HEK293 (cell line): Measurements from ENCODE around the gene RANBP3L.

Experiments
- IKZF3 ChIP-seq: fragments of 450-650 bp; IDR thresholded peaks from 2 replicates; pipeline ENCODE4 v1.5.0; 2018; ENCODE audit warnings: missing biosample characterization, mild to moderate bottlenecking, missing genetic modification characterization, moderate library complexity
- KLF1 ChIP-seq: fragments of 450-650 bp; formaldehyde crosslinking; IDR thresholded peaks from 2 replicates; pipeline ENCODE4 v1.5.1; 2016; ENCODE audit warnings: missing biosample characterization, missing genetic modification characterization
- KLF10 ChIP-seq: fragments of 450-650 bp; IDR thresholded peaks from 2 replicates; pipeline ENCODE4 v1.5.1; 2018; ENCODE audit warnings: missing biosample characterization, mild to moderate bottlenecking, missing genetic modification characterization
- KLF8 ChIP-seq: fragments of 450-650 bp; formaldehyde crosslinking; IDR thresholded peaks from 2 replicates; pipeline ENCODE4 v1.5.1; 2016; ENCODE audit warnings: missing biosample characterization, missing genetic modification characterization
- MZF1 ChIP-seq: fragments of 450-650 bp; formaldehyde crosslinking; IDR thresholded peaks from 2 replicates; pipeline ENCODE4 v1.5.1; 2017; ENCODE audit warnings: missing biosample characterization, missing genetic modification characterization, borderline replicate concordance
- OSR2 ChIP-seq: fragments of 450-650 bp; formaldehyde crosslinking; IDR thresholded peaks from 2 replicates; pipeline ENCODE4 v1.5.1; 2016; ENCODE audit warnings: missing biosample characterization, missing genetic modification characterization
- RBAK ChIP-seq: fragments of 450-650 bp; formaldehyde crosslinking; IDR thresholded peaks from 2 replicates; pipeline ENCODE4 v1.5.1; 2016; ENCODE audit warnings: missing biosample characterization, missing genetic modification characterization
- SP3 ChIP-seq: fragments of 450-650 bp; formaldehyde crosslinking; IDR thresholded peaks from 2 replicates; pipeline ENCODE4 v1.5.1; 2016; ENCODE audit warnings: missing biosample characterization, missing genetic modification characterization
- SP7 ChIP-seq: fragments of 450-650 bp; formaldehyde crosslinking; IDR thresholded peaks from 2 replicates; pipeline ENCODE4 v1.5.1; 2016; ENCODE audit warnings: missing biosample characterization, missing genetic modification characterization
- TRIM28 ChIP-seq: IDR thresholded peaks from 2 replicates; pipeline ENCODE4 v1.6.1; 2011; ENCODE audit warnings: low read length, control low read depth, borderline replicate concordance
- ZEB2 ChIP-seq: fragments of 450-650 bp; formaldehyde crosslinking; IDR thresholded peaks from 2 replicates; pipeline ENCODE4 v1.5.1; 2016; ENCODE audit warnings: missing biosample characterization, missing genetic modification characterization
- ZNF140 ChIP-seq: fragments of 450-650 bp; formaldehyde crosslinking; IDR thresholded peaks from 2 replicates; pipeline ENCODE4 v1.5.1; 2016; ENCODE audit warnings: missing biosample characterization, missing genetic modification characterization
- ZNF2 ChIP-seq: fragments of 450-650 bp; formaldehyde crosslinking; IDR thresholded peaks from 2 replicates; pipeline ENCODE4 v1.5.1; 2016; ENCODE audit warnings: missing biosample characterization, missing genetic modification characterization
- ZNF223 ChIP-seq: fragments of 450-650 bp; formaldehyde crosslinking; IDR thresholded peaks from 2 replicates; pipeline ENCODE4 v1.5.1; 2016; ENCODE audit warnings: missing biosample characterization, missing genetic modification characterization
- ZNF416 ChIP-seq: fragments of 450-650 bp; formaldehyde crosslinking; IDR thresholded peaks from 2 replicates; pipeline ENCODE4 v1.5.1; 2016; ENCODE audit warnings: missing biosample characterization, missing genetic modification characterization
- ZNF501 ChIP-seq: fragments of 450-650 bp; formaldehyde crosslinking; IDR thresholded peaks from 2 replicates; pipeline ENCODE4 v1.5.1; 2016; ENCODE audit warnings: missing biosample characterization, missing genetic modification characterization
- ZNF530 ChIP-seq: fragments of 450-650 bp; formaldehyde crosslinking; IDR thresholded peaks from 2 replicates; pipeline ENCODE4 v1.5.1; 2016; ENCODE audit warnings: low read depth, missing biosample characterization, missing genetic modification characterization
- ZNF561 ChIP-seq: fragments of 450-650 bp; IDR thresholded peaks from 2 replicates; pipeline ENCODE4 v1.5.1; 2018; ENCODE audit warnings: missing biosample characterization, missing genetic modification characterization, borderline replicate concordance
- ZNF585B ChIP-seq: fragments of 450-650 bp; formaldehyde crosslinking; IDR thresholded peaks from 2 replicates; pipeline ENCODE4 v1.5.1; 2016; ENCODE audit warnings: missing biosample characterization, missing genetic modification characterization
- ZNF658 ChIP-seq: fragments of 450-650 bp; formaldehyde crosslinking; IDR thresholded peaks from 2 replicates; pipeline ENCODE4; 2016; ENCODE audit warnings: missing biosample characterization, missing genetic modification characterization
- ZNF670 ChIP-seq: fragments of 450-650 bp; formaldehyde crosslinking; IDR thresholded peaks from 2 replicates; pipeline ENCODE4 v1.5.1; 2016; ENCODE audit warnings: missing biosample characterization, missing genetic modification characterization, low read depth
- ZNF701 ChIP-seq: fragments of 450-650 bp; formaldehyde crosslinking; IDR thresholded peaks from 2 replicates; pipeline ENCODE4 v1.5.1; 2016; ENCODE audit warnings: missing biosample characterization, missing genetic modification characterization
- ZNF843 ChIP-seq: fragments of 450-650 bp; formaldehyde crosslinking; IDR thresholded peaks from 2 replicates; pipeline ENCODE4 v1.5.1; 2016; ENCODE audit warnings: missing biosample characterization, missing genetic modification characterization
- ZXDB ChIP-seq: fragments of 450-650 bp; formaldehyde crosslinking; IDR thresholded peaks from 2 replicates; pipeline ENCODE4 v1.5.1; 2016; ENCODE audit warnings: missing biosample characterization, missing genetic modification characterization
- TF ChIP-seq, protein P1 (sequence below): fragments of 450-650 bp; formaldehyde crosslinking; IDR thresholded peaks from 2 replicates; pipeline ENCODE4 v1.5.1; 2016; ENCODE audit warnings: missing biosample characterization, missing genetic modification characterization
- TF ChIP-seq, protein P2 (sequence below): fragments of 450-650 bp; formaldehyde crosslinking; IDR thresholded peaks from 2 replicates; pipeline ENCODE4 v1.5.1; 2017; ENCODE audit warnings: missing biosample characterization, missing genetic modification characterization
- TF ChIP-seq, protein P3 (sequence below): fragments of 450-650 bp; formaldehyde crosslinking; IDR thresholded peaks from 2 replicates; pipeline ENCODE4 v1.5.1; 2016; ENCODE audit warnings: missing biosample characterization, missing genetic modification characterization
- TF ChIP-seq, protein P4 (sequence below): fragments of 450-650 bp; formaldehyde crosslinking; IDR thresholded peaks from 2 replicates; pipeline ENCODE4 v1.5.1; 2016; ENCODE audit warnings: missing biosample characterization, missing genetic modification characterization
- TF ChIP-seq, protein P5 (sequence below): fragments of 450-650 bp; formaldehyde crosslinking; IDR thresholded peaks from 2 replicates; pipeline ENCODE4; 2016; ENCODE audit warnings: missing biosample characterization, missing genetic modification characterization
- TF ChIP-seq, protein P6 (sequence below): IDR thresholded peaks from 2 replicates; pipeline ENCODE4 v1.6.1; 2011; ENCODE audit warnings: mild to moderate bottlenecking, low read depth, low read length, borderline replicate concordance

RANBP3L gene

DNA sequence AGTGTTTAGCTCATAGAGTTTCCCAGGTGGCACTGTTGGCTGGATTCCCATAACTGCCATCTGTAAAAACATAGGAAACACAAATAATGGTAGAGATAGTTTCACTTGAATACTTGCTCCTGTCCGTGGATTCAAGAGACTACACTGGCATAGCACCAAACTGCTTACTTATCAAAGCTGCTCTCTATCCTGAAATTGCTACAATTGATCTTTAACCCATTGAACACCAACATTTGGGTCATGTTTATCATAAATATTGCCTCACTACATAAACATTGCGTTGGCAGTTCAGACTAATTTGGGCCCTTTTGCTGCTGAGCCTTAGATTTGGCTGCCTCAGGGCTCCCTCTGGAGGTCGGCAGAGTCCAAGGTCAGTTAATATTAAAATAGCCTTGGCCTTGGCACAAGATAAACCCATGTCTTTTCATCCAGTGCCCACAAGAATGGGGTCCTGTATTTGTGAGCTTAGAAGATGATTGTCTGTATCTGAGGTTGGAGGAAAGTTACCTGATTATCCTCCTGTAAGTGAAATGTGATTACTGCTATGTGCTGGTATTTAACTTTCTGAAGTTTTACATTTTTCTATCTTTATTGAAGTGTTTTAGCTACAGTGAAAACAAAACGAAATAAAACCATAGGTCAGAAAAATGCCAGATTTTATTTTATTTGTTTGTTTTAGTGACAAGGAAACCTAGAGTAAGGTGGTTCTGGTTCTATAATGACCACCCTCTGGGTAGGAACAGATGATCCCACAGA is 4.0 kb upstream of the RANBP3L start (continued):
- TF ChIP-seq, protein P1, sequence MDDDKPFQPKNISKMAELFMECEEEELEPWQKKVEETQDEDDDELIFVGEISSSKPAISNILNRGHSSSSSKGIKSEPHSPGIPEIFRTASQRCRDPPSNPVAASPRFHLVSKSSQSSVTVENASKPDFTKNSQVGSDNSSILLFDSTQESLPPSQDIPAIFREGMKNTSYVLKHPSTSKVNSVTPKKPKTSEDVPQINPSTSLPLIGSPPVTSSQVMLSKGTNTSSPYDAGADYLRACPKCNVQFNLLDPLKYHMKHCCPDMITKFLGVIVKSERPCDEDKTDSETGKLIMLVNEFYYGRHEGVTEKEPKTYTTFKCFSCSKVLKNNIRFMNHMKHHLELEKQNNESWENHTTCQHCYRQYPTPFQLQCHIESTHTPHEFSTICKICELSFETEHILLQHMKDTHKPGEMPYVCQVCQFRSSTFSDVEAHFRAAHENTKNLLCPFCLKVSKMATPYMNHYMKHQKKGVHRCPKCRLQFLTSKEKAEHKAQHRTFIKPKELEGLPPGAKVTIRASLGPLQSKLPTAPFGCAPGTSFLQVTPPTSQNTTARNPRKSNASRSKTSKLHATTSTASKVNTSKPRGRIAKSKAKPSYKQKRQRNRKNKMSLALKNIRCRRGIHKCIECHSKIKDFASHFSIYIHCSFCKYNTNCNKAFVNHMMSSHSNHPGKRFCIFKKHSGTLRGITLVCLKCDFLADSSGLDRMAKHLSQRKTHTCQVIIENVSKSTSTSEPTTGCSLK (tag by site-specific recombination): no peak
- TF ChIP-seq, protein P2, sequence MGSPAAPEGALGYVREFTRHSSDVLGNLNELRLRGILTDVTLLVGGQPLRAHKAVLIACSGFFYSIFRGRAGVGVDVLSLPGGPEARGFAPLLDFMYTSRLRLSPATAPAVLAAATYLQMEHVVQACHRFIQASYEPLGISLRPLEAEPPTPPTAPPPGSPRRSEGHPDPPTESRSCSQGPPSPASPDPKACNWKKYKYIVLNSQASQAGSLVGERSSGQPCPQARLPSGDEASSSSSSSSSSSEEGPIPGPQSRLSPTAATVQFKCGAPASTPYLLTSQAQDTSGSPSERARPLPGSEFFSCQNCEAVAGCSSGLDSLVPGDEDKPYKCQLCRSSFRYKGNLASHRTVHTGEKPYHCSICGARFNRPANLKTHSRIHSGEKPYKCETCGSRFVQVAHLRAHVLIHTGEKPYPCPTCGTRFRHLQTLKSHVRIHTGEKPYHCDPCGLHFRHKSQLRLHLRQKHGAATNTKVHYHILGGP (tag by site-specific recombination): no peak
- TF ChIP-seq OSR2 (tag by site-specific recombination) (peak; percentile 22; the same call in 1 of the 2 replicates), ZNF561 (tag by site-specific recombination) (peak; percentile 69; the same call in 1 of the 2 replicates), KLF1 (tag by site-specific recombination) (no peak), RBAK (no peak), KLF10 (tag by site-specific recombination) (no peak; the same call in 1 of the 2 replicates), ZNF2 (tag by site-specific recombination) (peak; percentile 79; the same call in 1 of the 2 replicates), ZNF585B (tag by site-specific recombination) (no peak), ZNF530 (no peak), KLF8 (tag by site-specific recombination) (peak; percentile 37; the same call in 1 of the 2 replicates), MZF1 (tag by site-specific recombination) (peak; percentile 39; the same call in 1 of the 2 replicates), ZNF843 (peak; percentile 80), SP7 (tag by site-specific recombination) (peak; percentile 32; the same call in 1 of the 2 replicates), ZXDB (tag by site-specific recombination) (peak; percentile 83), ZNF701 (tag by site-specific recombination) (no peak), ZNF501 (tag by site-specific recombination) (no peak), TRIM28 (no peak), ZNF416 (tag by site-specific recombination) (no peak), IKZF3 (tag by site-specific recombination) (peak; percentile 58; the same call in 1 of the 2 replicates), ZNF140 (no peak), ZEB2 (tag by site-specific recombination) (peak; percentile 67; the same call in 1 of the 2 replicates), ZNF658 (tag by site-specific recombination) (no peak), SP3 (tag by site-specific recombination) (0 out of 2 replicates have a peak, but pooled peaks have one; percentile 9), ZNF223 (no peak), ZNF670 (no peak)
- TF ChIP-seq, protein P3, sequence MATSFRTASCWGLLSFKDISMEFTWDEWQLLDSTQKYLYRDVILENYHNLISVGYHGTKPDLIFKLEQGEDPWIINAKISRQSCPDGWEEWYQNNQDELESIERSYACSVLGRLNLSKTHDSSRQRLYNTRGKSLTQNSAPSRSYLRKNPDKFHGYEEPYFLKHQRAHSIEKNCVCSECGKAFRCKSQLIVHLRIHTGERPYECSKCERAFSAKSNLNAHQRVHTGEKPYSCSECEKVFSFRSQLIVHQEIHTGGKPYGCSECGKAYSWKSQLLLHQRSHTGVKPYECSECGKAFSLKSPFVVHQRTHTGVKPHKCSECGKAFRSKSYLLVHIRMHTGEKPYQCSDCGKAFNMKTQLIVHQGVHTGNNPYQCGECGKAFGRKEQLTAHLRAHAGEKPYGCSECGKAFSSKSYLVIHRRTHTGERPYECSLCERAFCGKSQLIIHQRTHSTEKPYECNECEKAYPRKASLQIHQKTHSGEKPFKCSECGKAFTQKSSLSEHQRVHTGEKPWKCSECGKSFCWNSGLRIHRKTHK: no peak
- TF ChIP-seq, protein P4, sequence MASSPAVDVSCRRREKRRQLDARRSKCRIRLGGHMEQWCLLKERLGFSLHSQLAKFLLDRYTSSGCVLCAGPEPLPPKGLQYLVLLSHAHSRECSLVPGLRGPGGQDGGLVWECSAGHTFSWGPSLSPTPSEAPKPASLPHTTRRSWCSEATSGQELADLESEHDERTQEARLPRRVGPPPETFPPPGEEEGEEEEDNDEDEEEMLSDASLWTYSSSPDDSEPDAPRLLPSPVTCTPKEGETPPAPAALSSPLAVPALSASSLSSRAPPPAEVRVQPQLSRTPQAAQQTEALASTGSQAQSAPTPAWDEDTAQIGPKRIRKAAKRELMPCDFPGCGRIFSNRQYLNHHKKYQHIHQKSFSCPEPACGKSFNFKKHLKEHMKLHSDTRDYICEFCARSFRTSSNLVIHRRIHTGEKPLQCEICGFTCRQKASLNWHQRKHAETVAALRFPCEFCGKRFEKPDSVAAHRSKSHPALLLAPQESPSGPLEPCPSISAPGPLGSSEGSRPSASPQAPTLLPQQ (tag by site-specific recombination): peak; percentile 67
- TF ChIP-seq, protein P5, sequence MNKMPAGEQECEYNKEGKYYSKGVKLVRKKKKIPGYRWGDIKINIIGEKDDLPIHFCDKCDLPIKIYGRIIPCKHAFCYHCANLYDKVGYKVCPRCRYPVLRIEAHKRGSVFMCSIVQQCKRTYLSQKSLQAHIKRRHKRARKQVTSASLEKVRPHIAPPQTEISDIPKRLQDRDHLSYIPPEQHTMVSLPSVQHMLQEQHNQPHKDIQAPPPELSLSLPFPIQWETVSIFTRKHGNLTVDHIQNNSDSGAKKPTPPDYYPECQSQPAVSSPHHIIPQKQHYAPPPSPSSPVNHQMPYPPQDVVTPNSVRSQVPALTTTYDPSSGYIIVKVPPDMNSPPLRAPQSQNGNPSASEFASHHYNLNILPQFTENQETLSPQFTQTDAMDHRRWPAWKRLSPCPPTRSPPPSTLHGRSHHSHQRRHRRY (tag by site-specific recombination): no peak
- TF ChIP-seq, protein P6, sequence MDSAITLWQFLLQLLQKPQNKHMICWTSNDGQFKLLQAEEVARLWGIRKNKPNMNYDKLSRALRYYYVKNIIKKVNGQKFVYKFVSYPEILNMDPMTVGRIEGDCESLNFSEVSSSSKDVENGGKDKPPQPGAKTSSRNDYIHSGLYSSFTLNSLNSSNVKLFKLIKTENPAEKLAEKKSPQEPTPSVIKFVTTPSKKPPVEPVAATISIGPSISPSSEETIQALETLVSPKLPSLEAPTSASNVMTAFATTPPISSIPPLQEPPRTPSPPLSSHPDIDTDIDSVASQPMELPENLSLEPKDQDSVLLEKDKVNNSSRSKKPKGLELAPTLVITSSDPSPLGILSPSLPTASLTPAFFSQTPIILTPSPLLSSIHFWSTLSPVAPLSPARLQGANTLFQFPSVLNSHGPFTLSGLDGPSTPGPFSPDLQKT: no peak
